Hematopoietic multipotent progenitor cell treated with erythropoietin and hydrocortisone succinate and interleukin-3 and kit ligand, for 6 days (in vitro differentiated cells): ENCODE results near the gene RAI2.
A peak's percentile ranks its signal among the peaks of the same experiment; 100 is the strongest.
"Not testable (repeated sequence)": the region's sequence is repeated elsewhere in the genome, so short reads cannot be mapped to it uniquely, and the experiment has no call there.

Source experiments
- DNase-seq: peaks from one replicate; pipeline ENCODE4 v3.0.0-alpha.2; 2015

RAI2 gene

DNA sequence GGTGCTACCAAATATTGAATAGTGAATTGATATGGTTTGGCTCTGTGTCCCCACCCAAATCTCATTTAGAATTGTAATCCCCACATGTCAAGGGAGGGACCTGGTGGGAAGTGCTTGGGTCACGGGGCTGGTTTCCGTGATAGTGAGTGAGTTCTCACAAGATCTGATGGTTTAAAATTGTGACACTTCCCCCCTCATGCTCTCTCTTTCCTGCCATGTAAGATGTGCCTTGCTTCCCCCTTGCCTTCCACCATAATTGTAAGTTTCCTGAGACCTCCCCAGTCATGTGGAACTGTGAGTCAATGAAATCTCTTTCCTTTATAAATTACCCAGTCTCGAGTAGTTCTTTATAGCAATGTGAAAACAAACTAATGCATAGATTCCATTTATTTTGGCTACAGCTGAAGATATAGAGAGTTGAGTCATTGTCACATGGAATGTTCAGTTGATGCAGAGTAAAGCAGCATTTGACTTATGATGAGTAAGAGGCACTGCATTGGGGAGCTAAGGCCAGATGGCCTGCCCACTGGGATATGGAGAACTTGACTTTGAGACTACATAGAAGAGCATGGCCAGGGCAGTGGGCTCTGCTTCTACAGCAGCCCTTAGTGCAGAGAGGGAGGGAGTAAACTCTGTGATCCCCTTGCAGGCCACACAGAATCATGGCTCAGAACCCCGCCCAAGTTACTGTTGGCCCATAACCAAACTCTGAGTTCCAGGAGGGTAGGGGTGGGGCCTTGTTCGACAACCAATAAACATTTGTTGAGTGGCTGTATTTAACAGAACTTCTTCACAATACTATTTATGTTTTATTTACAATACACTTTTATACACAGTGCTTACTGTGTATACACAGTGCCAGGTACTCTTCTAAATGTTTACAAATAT, 34.2 kb downstream of the RAI2 start:
- no peak for DNase-seq

DNA sequence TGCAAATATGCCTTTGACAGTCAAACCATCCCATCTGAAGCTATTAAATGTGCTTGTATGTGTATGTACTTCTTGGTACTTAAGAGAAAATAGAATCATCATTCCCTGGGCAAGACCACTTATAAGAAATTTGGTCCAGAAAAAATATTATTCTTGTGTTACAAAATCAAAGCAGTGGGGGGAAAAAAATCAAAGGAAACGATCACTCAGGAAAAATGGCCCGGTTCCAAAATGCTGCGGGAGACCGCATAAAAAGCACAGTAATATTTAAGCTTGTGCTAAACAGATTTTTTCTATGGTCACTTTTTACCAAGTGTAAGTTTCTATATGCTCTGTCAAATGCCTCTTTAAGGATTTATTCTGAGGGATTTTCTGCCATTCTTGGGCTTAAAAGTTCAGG, 36.1 kb downstream of the RAI2 start:
- no peak for DNase-seq

DNA sequence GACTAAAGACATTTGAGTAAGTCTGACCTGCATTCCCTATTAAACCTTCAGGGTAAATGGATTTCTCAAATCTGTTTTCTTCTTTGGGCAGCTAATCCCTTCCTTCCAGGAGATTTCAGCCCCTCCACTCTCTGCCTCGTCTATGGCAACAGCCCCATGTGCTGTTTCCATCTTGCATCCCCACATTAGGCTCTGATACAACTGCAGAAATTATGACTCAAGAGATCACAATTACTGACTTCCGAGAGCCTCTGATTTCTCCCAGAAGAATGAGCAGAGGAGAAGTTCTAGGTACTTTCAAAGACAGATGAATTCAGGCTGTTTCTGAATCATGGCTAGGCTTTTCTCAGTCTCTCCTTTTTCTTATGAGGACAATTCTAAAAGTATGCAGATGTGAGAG, 38.7 kb downstream of the RAI2 start:
- DNase-seq: no peak

DNA sequence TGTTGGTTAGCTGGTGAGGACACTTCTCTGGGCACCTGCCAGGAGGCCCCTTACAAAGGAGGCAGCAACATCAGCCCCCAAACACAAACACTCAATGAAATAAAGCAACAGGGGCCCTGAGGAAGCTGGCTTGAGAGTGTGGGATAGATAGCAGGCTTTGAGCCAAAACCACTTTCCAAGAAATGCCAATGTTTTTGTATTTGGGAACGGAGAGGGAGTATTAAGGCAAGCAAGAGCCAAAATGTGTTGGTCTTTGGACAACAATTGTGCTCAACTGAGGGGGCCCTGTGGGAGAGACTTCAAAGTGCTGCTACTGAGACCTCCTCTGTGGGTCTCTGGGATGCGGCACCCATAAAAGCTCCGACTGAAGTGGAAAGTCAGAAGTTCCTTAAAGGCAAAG, 41.0 kb downstream of the RAI2 start:
- DNase-seq: no peak

GRCh38 chrX:17818726-17819125, 42.4 kb downstream of the RAI2 start:
- no peak for DNase-seq

GRCh38 chrX:17817251-17817650, 43.8 kb downstream of the RAI2 start:
- DNase-seq: no peak

DNA sequence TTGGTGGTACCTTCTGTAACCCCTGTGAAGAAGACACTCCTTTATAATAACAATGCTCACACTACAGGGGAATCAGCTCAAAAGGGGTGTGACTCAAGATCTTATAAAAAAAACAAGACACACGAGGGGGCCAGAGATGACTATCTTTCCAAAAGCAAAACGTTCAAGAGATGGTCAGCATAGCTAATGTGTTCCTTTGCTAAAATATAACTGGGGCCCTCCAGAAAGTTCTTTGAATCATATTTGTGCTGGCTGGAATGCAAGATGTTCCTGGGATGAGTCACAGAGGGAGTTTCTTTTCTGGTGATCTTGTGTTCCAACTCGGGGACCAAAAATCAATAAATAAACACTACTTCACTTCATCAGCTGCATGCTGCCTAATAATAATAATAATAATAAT, 46.5 kb downstream of the RAI2 start:
- no peak for DNase-seq

DNA sequence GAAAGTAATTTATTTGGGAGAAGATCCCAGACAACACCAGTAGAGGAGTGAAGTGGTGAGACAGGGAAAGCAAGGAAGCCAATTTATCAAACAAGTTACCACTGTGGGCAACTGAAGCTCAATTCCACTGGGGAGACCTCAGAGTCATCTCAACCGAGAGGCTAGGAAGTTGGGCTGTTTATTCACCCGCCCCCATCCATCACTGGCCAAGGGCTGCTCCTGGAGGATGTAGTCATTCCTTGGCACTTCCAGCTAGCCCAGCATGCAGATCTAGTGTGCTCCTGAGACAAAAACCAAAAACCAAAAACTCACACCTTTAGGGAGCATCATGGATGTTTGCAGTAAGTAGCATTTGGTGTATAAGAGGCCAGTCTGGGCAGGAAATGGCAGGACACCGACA, 47.0 kb downstream of the RAI2 start:
- no peak for DNase-seq

DNA sequence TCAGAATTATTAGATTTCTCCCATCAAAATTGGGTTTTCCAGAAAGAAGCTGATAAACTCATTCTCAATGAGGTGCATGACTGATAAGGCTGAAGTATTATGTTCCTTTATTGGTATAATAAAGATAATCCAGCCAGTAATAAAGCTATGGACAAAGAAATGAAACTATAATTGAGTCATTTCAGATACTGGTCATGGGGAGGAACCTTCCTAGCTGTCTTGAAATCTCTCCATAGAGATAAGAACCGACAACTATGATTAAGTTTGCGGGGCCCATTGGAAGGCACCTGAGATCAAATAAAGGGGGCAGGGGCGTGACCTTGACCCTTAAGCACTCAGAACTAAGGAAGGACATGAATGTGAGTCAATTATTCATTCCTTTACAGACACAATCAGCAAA, 47.8 kb downstream of the RAI2 start:
- DNase-seq: no peak

DNA sequence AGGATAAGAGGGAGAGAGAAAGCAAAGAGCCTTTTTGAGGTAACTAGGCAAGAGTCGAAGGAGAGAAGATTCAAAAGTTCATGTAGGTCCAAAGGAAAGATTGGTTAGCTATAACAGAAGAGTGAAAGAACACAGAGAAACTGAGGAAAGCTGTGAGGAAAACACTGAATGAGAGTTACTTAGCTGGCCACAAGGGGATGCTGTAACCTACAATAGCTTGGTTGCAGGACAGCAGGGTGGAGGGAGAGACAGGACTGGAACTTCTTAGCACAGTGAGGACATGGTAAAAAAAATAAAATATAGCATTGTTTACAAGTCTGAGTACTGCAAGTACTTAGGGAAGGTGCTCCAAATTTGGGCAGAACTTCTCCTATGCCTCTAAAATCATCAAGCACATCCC, 48.3 kb downstream of the RAI2 start:
- DNase-seq: peak; percentile 15

- DNase-seq: no peak
Measured at GRCh38 chrX:17809984-17810383, 51.1 kb downstream of the RAI2 start.

GRCh38 chrX:17809273-17809672, 51.8 kb downstream of the RAI2 start:
- DNase-seq: no peak

DNA sequence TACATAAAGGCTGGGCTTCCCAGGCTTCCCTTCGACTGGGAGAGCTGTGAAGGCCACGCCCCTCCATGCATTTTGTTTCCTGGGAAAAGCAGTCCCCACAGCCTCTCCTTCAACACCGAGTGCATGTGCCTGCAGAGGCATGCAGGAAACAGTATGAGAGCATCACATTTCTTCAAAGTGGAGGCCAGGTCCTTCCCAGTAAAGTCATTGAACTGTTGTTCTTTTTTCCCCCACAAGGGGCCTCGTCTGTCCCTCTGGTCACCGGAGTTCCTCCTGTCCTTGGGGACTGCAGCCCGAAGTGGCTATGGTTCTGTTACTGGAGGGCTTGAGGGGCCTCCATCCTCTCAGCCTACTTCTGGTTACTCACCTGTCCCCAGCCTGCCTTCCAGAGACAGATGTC, 56.0 kb downstream of the RAI2 start:
- no peak for DNase-seq

GRCh38 chrX:17803449-17803848, 57.6 kb downstream of the RAI2 start:
- DNase-seq: no peak

GRCh38 chrX:17802756-17803155, 58.3 kb downstream of the RAI2 start:
- DNase-seq: no peak

GRCh38 chrX:17801431-17801830, 59.7 kb downstream of the RAI2 start:
- DNase-seq: no peak

DNA sequence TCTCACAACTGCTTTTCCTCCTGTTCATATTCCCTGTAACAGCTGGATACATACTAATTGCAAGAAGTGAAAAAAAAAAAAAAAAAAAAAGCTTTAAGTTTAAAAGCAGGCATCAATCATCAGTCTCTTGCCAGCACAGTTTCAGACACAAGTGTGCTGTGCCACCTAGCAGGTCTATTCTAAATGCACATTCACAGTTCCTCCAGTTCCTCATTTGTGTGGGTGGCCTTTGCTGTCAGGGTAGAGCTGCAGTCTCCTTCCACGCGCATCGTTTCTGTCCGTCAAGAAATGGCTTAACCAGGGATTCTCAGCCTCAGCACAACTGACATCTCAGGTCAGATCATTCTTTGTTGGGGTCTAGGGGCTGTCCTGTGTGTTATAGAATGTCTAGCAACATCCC, 62.2 kb downstream of the RAI2 start:
- no peak for DNase-seq

GRCh38 chrX:17792826-17793225, 68.3 kb downstream of the RAI2 start:
- DNase-seq: no peak

DNA sequence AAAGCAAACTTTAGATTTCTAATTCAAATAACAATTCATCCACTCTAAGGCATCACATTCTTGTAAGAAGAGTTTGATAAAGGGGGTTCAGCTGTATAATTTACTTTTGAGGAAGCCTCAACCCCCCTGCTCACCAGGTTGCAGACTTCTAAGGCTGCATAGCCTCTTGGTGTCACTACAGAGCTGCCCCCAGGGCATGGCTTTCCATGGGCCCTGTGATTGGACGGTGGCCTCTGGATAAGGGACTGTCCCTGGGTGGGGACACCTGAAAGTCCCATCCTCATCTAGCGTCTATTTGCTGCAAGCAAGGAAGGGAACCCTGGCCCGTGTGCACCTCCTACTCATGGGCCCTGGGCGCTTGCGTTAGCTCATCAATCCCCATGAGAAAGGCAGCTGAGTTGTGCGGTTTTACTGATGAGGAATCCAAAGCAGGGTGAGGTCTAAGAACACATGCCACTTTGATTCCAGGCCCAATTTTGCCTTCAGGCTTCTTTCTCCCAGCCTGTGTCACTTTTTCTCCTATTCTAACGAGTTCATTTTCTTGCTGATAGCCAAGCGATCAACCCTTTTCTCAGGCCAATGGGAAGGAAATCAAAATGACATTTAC, 72.0 kb downstream of the RAI2 start:
- no peak for DNase-seq

- peak; percentile 39 for DNase-seq
Measured at GRCh38 chrX:17788439-17788838, 72.7 kb downstream of the RAI2 start.

- no peak for DNase-seq
Measured at GRCh38 chrX:17787557-17787956, 73.5 kb downstream of the RAI2 start.

GRCh38 chrX:17786554-17787347, 74.3 kb downstream of the RAI2 start:
- DNase-seq: not testable (repeated sequence)

GRCh38 chrX:17779434-17779833, 81.7 kb downstream of the RAI2 start:
- DNase-seq: no peak

GRCh38 chrX:17778997-17779396, 82.1 kb downstream of the RAI2 start:
- DNase-seq: no peak
